Activated CD8-positive, alpha-beta memory T cell treated with anti-CD3 and anti-CD28 coated beads for 36 hours (primary cell): ENCODE measurements around the gene MYT1. TPM values are rescaled to one million over a fixed set of nuclear protein-coding genes. Genes with fewer than 3 reads are reported as not detected.
"Not testable (repeated sequence)": the region's sequence is repeated elsewhere in the genome, so short reads cannot be mapped to it uniquely, and the experiment has no call there.

Source experiments
- CTCF ChIA-PET: fragments of 350-600 bp; sonication (Branson Sonifier 250); formaldehyde crosslinking; loops from one replicate; lab custom pipeline; 2021; ENCODE audit warnings: antibody characterized with exemption; lab: Charles Lee
- POLR2A ChIA-PET: fragments of 350-600 bp; sonication (Branson Sonifier 250); formaldehyde crosslinking; loops from one replicate; lab custom pipeline; 2021; ENCODE audit warnings: antibody characterized with exemption; lab: Charles Lee
- total RNA-seq, 2 experiments: library from RNA; stranded (reverse); gene quantifications; one replicate each; pipeline ENCODE4 v1.2.3, GENCODE V29; 2021

MYT1 gene
- total RNA-seq, 2 experiments from 2014 or later = not detected

GRCh38 chr20:64271636-64272035 is 107.4 kb downstream of the MYT1 start:
- CTCF ChIA-PET = no interaction called here
- POLR2A ChIA-PET = no interaction called here

- POLR2A ChIA-PET = no interaction called here
- CTCF ChIA-PET = no interaction called here
Observed at GRCh38 chr20:64273109-64273508, 108.9 kb downstream of the MYT1 start.

GRCh38 chr20:64276817-64277216 is 112.6 kb downstream of the MYT1 start:
- POLR2A ChIA-PET = no interaction called here
- CTCF ChIA-PET = no interaction called here

- ChIA-PET CTCF (interaction anchor here (1.3 kb wide), 1 partner anchor 8 kb away, joined by 3 read pairs; no protein-coding TSS in a partner anchor), POLR2A (no interaction called here)
Observed at GRCh38 chr20:64277571-64278316, 113.5 kb downstream of the MYT1 start.

- CTCF ChIA-PET = interaction anchor here (1.3 kb wide), 1 partner anchor 8 kb away, joined by 3 read pairs; no protein-coding TSS in a partner anchor
Observed at GRCh38 chr20:64278317-64278681, 114.0 kb downstream of the MYT1 start.

GRCh38 chr20:64279826-64280459 is 115.7 kb downstream of the MYT1 start:
- POLR2A ChIA-PET = no interaction called here
- CTCF ChIA-PET = no interaction called here

More at GRCh38 chr20:64278317-64278681, 114.0 kb downstream of the MYT1 start:
- POLR2A ChIA-PET = no interaction called here

- CTCF ChIA-PET = no interaction called here
- POLR2A ChIA-PET = no interaction called here
Observed at GRCh38 chr20:64280460-64280843, 116.2 kb downstream of the MYT1 start.

- CTCF ChIA-PET = no interaction called here
Observed at GRCh38 chr20:64283646-64284045, 119.4 kb downstream of the MYT1 start.

GRCh38 chr20:64285579-64286446 is 121.6 kb downstream of the MYT1 start:
- CTCF ChIA-PET = interaction anchor here (0.9 to 2.2 kb wide), 6 partner anchors 8 to 32 kb away, joined by 3 to 14 read pairs (median 4); partner anchors contain the start of gene PCMTD2

More at GRCh38 chr20:64283646-64284045, 119.4 kb downstream of the MYT1 start:
- POLR2A ChIA-PET = no interaction called here

GRCh38 chr20:64286447-64287263 is 122.4 kb downstream of the MYT1 start:
- CTCF ChIA-PET = interaction anchor here (0.6 to 2.2 kb wide), 7 partner anchors 9 to 303 kb away, joined by 3 to 14 read pairs (median 3); partner anchors contain the start of gene PCMTD2
- POLR2A ChIA-PET = not testable (repeated sequence)

More at GRCh38 chr20:64285579-64286446, 121.6 kb downstream of the MYT1 start:
- POLR2A ChIA-PET = interaction anchor here (0.6 kb wide), 1 partner anchor 30 kb away, joined by 3 read pairs; no protein-coding TSS in a partner anchor

GRCh38 chr20:64287264-64287590 is 123.0 kb downstream of the MYT1 start:
- CTCF ChIA-PET, POLR2A ChIA-PET: not testable (repeated sequence)

Other genes starting within 250 kb of the MYT1 start
- 10 to 100 TPM; 32.9 to 35.2 TPM for gene UCKL1, start 208.0 kb upstream of the MYT1 start, total RNA-seq
- gene ZNF512B, start 194.5 kb upstream of the MYT1 start, total RNA-seq = 10 to 100 TPM; 11.3 to 12.1 TPM
- 10 to 100 TPM; 19.0 to 20.5 TPM for gene SAMD10, start 184.8 kb upstream of the MYT1 start, total RNA-seq
- 10 to 100 TPM; 66.5 to 67.7 TPM for gene PRPF6, start 183.3 kb upstream of the MYT1 start, total RNA-seq
- gene C20orf204, start 128.3 kb upstream of the MYT1 start, total RNA-seq = 1 to 10 TPM; 2.1 to 2.6 TPM
- not detected for gene SOX18, start 114.8 kb upstream of the MYT1 start, total RNA-seq
- gene TCEA2, start 101.3 kb upstream of the MYT1 start, total RNA-seq = 10 to 100 TPM; 25.9 to 27.5 TPM
- 10 to 100 TPM; 37.8 to 42.2 TPM for gene RGS19, start 84.9 kb upstream of the MYT1 start, total RNA-seq
- gene OPRL1, start 84.4 kb upstream of the MYT1 start, total RNA-seq = under 1 TPM; 0.19 to 0.21 TPM
- under 1 TPM in 1 of 2 experiments, not detected in 1; 0.42 TPM for gene LKAAEAR1, start 80.1 kb upstream of the MYT1 start, total RNA-seq
- gene NPBWR2, start 56.9 kb upstream of the MYT1 start, total RNA-seq = not detected
- gene PCMTD2, start 91.3 kb downstream of the MYT1 start, total RNA-seq = 10 to 100 TPM; 25.9 to 28.0 TPM